GM10266 (cell line): ENCODE data around the gene PRKCH.

Experiments used
- DNase-seq: peaks from one replicate; pipeline ENCODE4 v3.0.0; 2012; ENCODE audit errors: extremely low spot score
- CTCF ChIP-seq: IDR thresholded peaks from 2 replicates; pipeline ENCODE4 v1.5.1; 2012; ENCODE audit warnings: mild to moderate bottlenecking, low read depth; ENCODE audit not compliant: control insufficient read depth, insufficient read depth; ENCODE audit errors: missing control alignments

PRKCH gene

GRCh38 chr14:61322011-61322798 is 826 bp downstream of the PRKCH start:
- no peak for DNase-seq
- no peak for TF ChIP-seq CTCF

DNA sequence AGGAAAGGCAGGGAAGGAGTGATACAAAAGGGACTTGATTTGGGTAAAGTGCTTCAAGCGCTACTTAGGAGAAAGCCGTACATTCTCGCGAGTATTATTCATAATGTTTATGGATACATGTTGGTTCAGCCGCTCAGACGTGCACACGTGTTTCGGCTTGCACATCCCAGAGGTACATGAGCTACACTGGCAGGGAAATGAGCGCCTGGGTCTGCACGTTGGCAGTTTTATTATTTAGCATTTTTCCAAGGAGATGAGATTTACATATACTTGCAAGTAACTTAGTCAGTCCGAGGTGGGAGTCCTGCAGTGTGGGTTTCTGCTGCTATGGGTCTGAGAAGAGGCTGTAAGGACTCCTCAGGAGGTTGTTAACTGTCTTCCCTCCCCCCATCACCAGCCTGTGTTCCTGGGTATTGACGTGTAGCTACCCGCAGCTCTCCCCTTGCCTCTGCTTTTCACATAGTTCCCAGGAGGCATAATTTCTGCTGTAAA is 1.5 kb downstream of the PRKCH start:
- DNase-seq = peak; percentile 38
- TF ChIP-seq CTCF = no peak

DNA sequence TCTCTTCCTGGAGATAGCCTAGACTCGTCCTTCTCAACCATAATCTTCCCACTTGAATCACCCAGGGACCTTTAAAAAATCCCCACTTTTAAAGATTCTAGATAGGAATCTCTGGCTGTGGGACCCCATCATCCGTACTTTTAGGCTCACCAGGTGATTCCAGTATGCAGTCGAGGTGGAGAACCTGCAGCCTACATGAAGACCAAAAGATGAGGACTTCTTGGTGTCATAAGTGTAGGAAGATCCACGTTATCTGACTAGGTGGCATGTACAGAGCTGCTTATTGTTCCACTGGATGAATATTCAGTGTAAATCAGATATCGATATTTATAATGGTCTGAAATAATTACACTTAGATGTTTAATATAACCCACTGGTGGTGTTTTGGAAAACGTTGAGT is 2.6 kb downstream of the PRKCH start:
- DNase-seq = no peak
- no peak for TF ChIP-seq CTCF

DNA sequence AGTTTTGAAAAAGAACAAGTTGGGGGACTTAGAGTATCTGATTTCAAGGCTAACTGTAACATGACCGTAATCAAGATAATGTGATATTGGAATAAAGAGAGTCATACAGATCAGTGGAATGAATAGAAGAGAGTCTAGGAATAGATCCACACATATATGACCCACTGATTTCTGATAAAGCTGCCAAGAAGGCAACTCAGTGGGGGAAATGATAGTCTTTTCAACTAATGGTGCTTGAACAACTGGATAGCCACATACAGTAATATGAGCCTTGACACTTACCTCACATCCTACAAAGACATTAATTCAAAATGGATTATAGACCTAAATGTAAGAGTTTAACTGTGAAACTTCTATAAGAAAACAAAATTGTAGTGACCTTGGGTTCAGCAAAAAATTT is 3.8 kb downstream of the PRKCH start:
- TF ChIP-seq CTCF = no peak

DNA sequence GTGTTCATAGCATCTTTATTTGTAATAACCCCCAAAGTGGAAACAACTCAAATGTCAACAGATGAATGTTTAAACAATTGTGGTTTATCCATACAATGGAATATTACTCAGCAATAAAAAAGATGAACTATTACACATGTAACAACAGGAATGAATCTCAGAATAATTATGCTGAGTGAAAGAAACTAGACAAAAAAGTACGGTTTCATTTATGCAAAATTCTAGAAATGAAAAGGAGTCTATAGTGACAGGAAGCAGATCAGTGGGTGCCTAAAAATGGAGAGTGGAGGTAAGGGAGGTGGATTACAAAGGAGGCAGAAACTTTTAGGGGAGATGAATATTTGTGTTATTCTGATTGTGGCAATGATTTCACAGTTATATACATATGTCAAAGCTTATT is 4.8 kb downstream of the PRKCH start:
- DNase-seq = no peak
- no peak for TF ChIP-seq CTCF

More for the DNA sequence above, 3.8 kb downstream of the PRKCH start:
- no peak for DNase-seq

DNA sequence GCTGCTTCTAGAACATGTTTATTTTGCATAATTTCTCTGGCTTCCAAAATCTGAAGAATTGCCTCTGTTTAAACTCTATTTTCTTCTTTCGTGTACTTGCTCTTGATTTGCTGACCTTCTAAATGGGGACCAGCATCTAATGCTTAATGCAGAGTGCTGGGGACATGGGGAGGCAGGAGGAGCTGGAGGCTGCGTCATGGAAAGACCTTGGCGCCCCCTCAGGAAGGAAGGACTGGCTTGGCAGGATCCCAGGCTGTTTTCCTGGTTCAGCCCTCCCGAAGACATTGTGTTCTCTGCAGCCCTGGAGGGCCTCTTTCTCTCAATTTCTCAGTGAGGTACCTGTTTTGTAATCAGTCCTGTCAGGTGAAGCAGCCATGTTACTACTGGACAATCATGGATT is 5.5 kb downstream of the PRKCH start:
- TF ChIP-seq CTCF = no peak

DNA sequence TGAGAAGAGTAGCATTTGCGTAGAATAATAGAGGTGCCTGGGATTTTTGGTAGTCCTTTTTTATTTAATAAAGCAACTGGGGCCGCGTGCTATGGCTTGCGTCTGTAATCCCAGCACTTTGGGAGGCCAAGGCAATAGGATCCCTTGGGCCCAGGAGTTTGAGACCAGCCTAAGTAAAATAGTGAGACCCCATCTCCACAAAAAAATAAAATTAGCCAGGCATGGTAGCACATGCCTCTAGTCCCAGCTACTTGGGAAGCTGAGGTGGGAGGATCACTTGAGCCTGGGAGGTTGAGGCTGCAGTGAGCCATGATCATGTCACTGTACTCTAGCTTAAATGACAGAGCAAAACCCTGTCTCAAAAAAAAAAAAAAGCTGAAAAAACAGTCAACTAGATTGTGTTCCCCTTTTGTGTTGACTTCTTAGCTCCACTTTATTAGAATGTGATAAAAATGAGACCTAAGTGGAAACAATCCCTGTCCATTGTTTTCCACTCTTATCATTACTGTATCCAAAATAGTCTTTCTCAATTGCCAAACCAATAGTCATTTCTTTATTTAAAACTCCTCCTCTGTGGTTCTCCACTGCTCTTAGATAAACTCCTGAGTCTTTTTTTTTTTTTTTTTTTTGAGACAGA is 7.4 kb downstream of the PRKCH start:
- TF ChIP-seq CTCF = no peak
- no peak for DNase-seq

More for the DNA sequence above, 5.5 kb downstream of the PRKCH start:
- no peak for DNase-seq
